Liver (tissue), 9 donors: Measurements from ENCODE around the gene AOPEP. TPM values are rescaled to one million over a fixed set of nuclear protein-coding genes. Genes with fewer than 3 reads are reported as not detected.

Experiments
- DNase-seq: peaks from one replicate; pipeline ENCODE4 v3.0.0-alpha.2; 2017; ENCODE audit warnings: low spot score
- H3K27ac ChIP-seq, 2 donors: one replicate each; pipeline ENCODE4 v1.7.0; 2013; ENCODE audit warnings: inconsistent platforms in 2 of 2, low read length in 2 of 2, control low read depth in 1 of 2, low read depth in 1 of 2, mild to moderate bottlenecking in 1 of 2
- H3K27me3 ChIP-seq, 4 donors: one replicate each; pipeline versions ENCODE4 v1.6.1 to v1.7.0; 2013; ENCODE audit warnings: low read length in 3 of 4, inconsistent platforms in 1 of 4, mild to moderate bottlenecking in 1 of 4, moderate library complexity in 1 of 4; ENCODE audit not compliant: control insufficient read depth in 4 of 4, insufficient read depth in 4 of 4
- H3K36me3 ChIP-seq, 4 donors: one replicate each; pipeline versions ENCODE4 v1.6.1 to v1.7.0; 2013; ENCODE audit warnings: low read length in 3 of 4, mild to moderate bottlenecking in 3 of 4, low read depth in 1 of 4, moderate library complexity in 1 of 4; ENCODE audit not compliant: control insufficient read depth in 4 of 4, insufficient read depth in 3 of 4
- H3K4me1 ChIP-seq, 4 donors: one replicate each; pipeline versions ENCODE4 v1.6.1 to v1.7.0; 2013; ENCODE audit warnings: low read length in 3 of 4, mild to moderate bottlenecking in 3 of 4, moderate library complexity in 1 of 4; ENCODE audit not compliant: control insufficient read depth in 4 of 4, insufficient read depth in 4 of 4
- H3K4me3 ChIP-seq, 3 donors: one replicate each; pipeline versions ENCODE4 v1.6.1 to v1.7.0; 2013; ENCODE audit warnings: low read length in 3 of 3, control low read depth in 1 of 3, low read depth in 1 of 3, mild to moderate bottlenecking in 1 of 3
- H3K9ac ChIP-seq, 2 donors: one replicate each; pipeline ENCODE4 v1.7.0; 2013; ENCODE audit warnings: low read length in 2 of 2, mild to moderate bottlenecking in 2 of 2, moderate library complexity in 2 of 2, control low read depth in 1 of 2, low read depth in 1 of 2
- H3K9me3 ChIP-seq, 4 donors: one replicate each; pipeline versions ENCODE4 v1.6.1 to v1.7.0; 2013; ENCODE audit warnings: low read length in 3 of 4; ENCODE audit not compliant: control insufficient read depth in 4 of 4
- EGR1 ChIP-seq, 2 donors: IDR thresholded peaks; 2 replicates each; pipeline ENCODE4 v1.6.1; 2016 to 2018; ENCODE audit warnings: antibody characterized with exemption in 2 of 2, low read depth in 2 of 2
- FOXA1 ChIP-seq: IDR thresholded peaks from 2 replicates; pipeline ENCODE4 v1.6.1; 2016; ENCODE audit warnings: antibody characterized with exemption
- GABPA ChIP-seq, 2 donors: IDR thresholded peaks in 1 of 2; conservative IDR thresholded peaks in 1 of 2; 2 replicates each; pipeline ENCODE4 v1.6.1; 2016; ENCODE audit warnings: antibody characterized with exemption in 2 of 2, mild to moderate bottlenecking in 1 of 2, moderate library complexity in 1 of 2
- HNF4A ChIP-seq, 2 donors: conservative IDR thresholded peaks; 2 replicates each; pipeline ENCODE4 v1.6.1; 2016; ENCODE audit warnings: antibody characterized with exemption in 2 of 2, mild to moderate bottlenecking in 2 of 2
- HNF4G ChIP-seq: IDR thresholded peaks from 2 replicates; pipeline ENCODE4 v1.6.1; 2016; ENCODE audit warnings: antibody characterized with exemption
- JUND ChIP-seq, 2 donors: IDR thresholded peaks; 2 replicates each; pipeline ENCODE4 v1.6.1; 2016; ENCODE audit warnings: antibody characterized with exemption in 2 of 2
- MAX ChIP-seq: IDR thresholded peaks from 2 replicates; pipeline ENCODE4 v1.6.1; 2016; ENCODE audit warnings: antibody characterized with exemption
- REST ChIP-seq: IDR thresholded peaks from 2 replicates; pipeline ENCODE4 v1.6.1; 2016; ENCODE audit warnings: antibody characterized with exemption, mild to moderate bottlenecking
- RXRA ChIP-seq, 2 donors: IDR thresholded peaks; 2 replicates each; pipeline ENCODE4 v1.6.1; 2017 to 2018; ENCODE audit warnings: antibody characterized with exemption in 2 of 2, mild to moderate bottlenecking in 1 of 2
- SP1 ChIP-seq: IDR thresholded peaks from 2 replicates; pipeline ENCODE4 v1.6.1; 2018; ENCODE audit warnings: antibody characterized with exemption, mild to moderate bottlenecking
- TAF1 ChIP-seq: conservative IDR thresholded peaks from 2 replicates; pipeline ENCODE4 v1.6.1; 2016; ENCODE audit warnings: antibody characterized with exemption, mild to moderate bottlenecking
- ZBTB33 ChIP-seq: IDR thresholded peaks from 2 replicates; pipeline ENCODE4 v1.6.1; 2016; ENCODE audit warnings: antibody characterized with exemption
- WGBS: extraction: QIAGEN DNeasy Blood & Tissue Kit; methylation state at CpG from one replicate; pipeline ENCODE4 v1.1.7; 2013; 5-methylcytosine and 5-hydroxymethylcytosine counted together
- polyA plus RNA-seq, 2 donors: library from polyadenylated mRNA; stranded (reverse) in 1 of 2; unstranded in 1 of 2; fragments of 200-250 nt in 1 of 2; fragments of >200 nt in 1 of 2; fragmentation: Nextera tagmentation in 1 of 2; extraction: Ambion mirVana in 1 of 2; gene quantifications; one replicate each; pipeline versions ENCODE4 v1.2.1 to v1.2.3, GENCODE V29; 2013 to 2015
- total RNA-seq, 2 donors: library from RNA; depleted of rRNA; stranded (reverse); fragments of >200 nt; gene quantifications; one replicate each; pipeline ENCODE4 v1.2.3, GENCODE V29; 2014
- donor health status: healthy.
- donor health status: healthy.
- donor health status: healthy.
- donor health status: healthy.
- donor health status: healthy.

The AOPEP gene
- total and polyA plus RNA-seq, 4 donors: 22.2 to 77.1 (median 34.8) TPM

DNA sequence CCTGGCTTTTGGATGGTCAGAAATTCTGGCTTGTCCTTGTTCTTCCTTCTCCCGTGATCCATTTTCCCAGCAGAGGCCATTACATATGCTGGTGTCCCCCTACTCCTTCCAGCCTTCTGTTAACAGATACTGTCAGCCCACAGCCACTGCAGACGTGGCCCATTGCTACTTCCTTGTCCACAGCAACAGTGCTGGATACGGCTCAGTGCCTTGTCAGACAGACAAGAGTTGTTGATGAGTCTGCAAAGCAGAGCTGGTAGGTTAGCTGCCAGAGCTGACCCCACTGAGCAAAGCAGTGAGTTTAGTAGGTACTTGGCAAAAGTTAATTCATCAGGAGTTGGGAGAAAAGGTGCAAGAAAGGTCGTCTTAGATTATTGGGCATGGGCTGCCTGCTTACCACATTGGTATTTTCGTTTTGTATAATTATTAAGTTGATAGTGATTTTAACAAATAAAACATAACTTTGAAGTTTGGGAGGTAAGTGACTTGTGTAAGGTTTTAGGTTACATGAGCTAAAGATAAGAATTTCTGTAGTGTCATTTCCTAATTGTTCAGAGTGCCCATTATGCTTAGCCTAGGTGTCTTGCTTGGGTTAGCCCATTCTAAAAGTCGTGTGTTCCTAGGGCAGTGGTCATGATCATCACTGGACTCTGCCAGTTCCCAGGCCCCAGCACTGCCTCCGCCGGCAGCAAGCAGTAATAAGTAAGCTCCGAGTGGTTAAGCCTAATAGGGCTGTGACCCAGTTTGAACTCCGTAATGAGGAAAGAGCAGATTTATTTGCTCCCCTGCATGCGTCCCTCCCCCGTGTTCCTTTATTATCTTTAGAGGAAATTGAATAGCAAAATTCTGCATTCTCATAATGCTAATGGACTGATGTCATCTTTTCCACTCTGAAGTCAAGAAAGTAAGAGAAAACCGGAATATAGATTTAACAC is 299.0 kb downstream of the AOPEP start (continued):
- TF ChIP-seq REST (peak; percentile 65), TAF1 (peak; percentile 51), HNF4G (no peak), JUND (IDR thresholded peaks at IDR 0.05) (peak; percentile 90 to 92), EGR1 (IDR thresholded peaks at IDR 0.05; ENCODE audit: low read depth in 2 of 2) (peak in 1 of 2 donors; percentile 19), GABPA (IDR thresholded peaks at IDR 0.05 in 1 of 2, conservative IDR thresholded peaks at IDR 0.05 in 1 of 2) (no peak), FOXA1 (no peak), HNF4A (conservative IDR thresholded peaks at IDR 0.05) (peak; percentile 65 to 74), RXRA (IDR thresholded peaks at IDR 0.05) (peak; percentile 95 to 96), SP1 (peak; percentile 82), MAX (peak; percentile 81)

DNA sequence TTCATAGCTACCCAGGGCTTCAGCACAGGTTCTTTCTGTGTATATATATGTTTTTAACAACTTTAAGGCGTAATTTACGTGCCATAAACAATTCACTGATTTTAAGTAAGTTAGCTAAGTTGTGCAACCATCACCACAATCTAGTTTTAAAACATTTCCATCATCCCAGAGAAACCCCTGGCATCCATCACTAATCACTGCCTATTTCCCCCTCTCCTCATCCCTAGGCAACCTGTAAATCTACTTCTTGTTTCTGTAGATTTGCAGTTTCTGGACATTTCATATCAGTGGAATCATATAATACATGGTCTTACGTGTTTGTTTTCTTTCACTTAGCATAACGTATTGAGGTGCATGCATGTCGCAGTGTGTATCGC is 299.6 kb downstream of the AOPEP start:
- Histone ChIP-seq H3K4me3 (no peak overlapping the region), H3K27ac (peak overlapping the region; percentile 75 to 78), H3K4me1 (peaks cover 25 to 89% (median 75%) of the 10 kb centered on the region in 4 donors), H3K36me3 (peaks cover 0 to 16% (median 11%) of the 10 kb centered on the region in 4 donors), H3K9ac (peak overlapping the region in 1 of 2 donors; percentile 81), H3K9me3 (no peaks in the 10 kb centered on the region), H3K27me3 (no peaks in the 10 kb centered on the region)
- 89% methylated on average over 6 of the region's 6 CpGs for WGBS
- no peak for DNase-seq
- TF ChIP-seq HNF4A (conservative IDR thresholded peaks at IDR 0.05) (no peak), ZBTB33 (peak; percentile 1)
